ENCODE measurements around the gene FADS1.

FADS1 gene

DNA sequence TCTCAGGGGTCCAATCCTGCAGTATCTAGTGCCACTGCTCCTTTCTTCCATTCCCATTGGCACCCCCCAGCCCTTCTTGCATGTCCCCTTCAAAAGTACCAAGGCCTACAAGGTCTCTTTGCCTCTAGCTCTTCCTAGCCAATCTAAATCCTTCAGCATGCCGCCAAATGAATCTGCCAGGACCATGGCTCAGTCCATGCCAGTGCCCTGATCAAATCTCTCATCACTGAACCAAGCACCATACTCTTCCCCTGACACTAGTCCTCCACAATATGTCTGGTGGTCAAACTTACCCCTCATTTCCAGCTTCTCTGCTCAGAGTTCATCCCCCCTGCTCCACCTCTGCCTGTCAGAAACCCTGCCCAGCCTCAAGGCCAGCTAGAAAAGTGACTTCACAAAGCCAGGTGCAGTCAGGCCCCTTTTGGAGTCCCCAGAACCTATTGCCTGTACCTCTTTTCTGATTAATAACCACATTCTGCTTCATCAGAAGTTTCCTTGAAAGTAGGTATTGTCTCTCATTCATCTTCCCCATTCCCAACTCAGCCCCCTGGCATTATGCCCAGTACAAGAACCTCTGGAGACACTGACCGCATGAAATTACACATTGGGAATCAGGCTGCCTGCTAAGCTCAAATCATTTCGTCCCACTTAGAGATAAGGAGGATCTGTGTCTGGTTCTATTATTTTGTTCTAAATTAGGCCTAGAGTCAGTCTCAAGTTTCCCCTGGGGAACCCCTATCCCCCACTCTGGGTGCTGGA is 12.7 kb downstream of the FADS1 start:
- TF ChIP-seq POLR2A (IDR thresholded peaks at IDR 0.05; ENCODE audit: low read length) (peak; percentile 28), GATA1 (IDR thresholded peaks at IDR 0.05; ENCODE audit: low read depth, low read length) (no peak)
- no peak for DNase-seq

DNA sequence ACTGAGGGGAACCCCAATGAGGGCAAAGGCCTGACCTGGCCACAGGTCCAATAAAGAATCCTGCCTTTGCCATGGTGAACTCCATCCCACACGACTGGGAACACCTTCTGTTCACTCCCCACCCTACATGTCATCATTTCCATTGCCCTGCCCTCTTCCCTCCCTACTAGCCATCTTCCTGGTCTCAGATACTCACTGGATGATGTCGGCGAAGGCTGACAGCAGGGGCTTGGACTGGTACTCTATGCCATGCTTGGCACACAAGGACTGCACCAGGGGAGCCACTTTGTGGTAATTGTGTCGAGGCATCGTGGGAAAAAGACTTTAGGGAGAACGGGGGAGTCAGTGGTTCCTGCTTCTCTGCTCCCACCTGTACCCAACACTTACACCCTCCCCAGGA is 14.2 kb downstream of the FADS1 start:
- no peak for TF ChIP-seq GATA1 (IDR thresholded peaks at IDR 0.05; ENCODE audit: low read depth, low read length)
- peak; percentile 3 for TF ChIP-seq POLR2A (IDR thresholded peaks at IDR 0.05; ENCODE audit: low read length)
- DNase-seq: no peak

DNA sequence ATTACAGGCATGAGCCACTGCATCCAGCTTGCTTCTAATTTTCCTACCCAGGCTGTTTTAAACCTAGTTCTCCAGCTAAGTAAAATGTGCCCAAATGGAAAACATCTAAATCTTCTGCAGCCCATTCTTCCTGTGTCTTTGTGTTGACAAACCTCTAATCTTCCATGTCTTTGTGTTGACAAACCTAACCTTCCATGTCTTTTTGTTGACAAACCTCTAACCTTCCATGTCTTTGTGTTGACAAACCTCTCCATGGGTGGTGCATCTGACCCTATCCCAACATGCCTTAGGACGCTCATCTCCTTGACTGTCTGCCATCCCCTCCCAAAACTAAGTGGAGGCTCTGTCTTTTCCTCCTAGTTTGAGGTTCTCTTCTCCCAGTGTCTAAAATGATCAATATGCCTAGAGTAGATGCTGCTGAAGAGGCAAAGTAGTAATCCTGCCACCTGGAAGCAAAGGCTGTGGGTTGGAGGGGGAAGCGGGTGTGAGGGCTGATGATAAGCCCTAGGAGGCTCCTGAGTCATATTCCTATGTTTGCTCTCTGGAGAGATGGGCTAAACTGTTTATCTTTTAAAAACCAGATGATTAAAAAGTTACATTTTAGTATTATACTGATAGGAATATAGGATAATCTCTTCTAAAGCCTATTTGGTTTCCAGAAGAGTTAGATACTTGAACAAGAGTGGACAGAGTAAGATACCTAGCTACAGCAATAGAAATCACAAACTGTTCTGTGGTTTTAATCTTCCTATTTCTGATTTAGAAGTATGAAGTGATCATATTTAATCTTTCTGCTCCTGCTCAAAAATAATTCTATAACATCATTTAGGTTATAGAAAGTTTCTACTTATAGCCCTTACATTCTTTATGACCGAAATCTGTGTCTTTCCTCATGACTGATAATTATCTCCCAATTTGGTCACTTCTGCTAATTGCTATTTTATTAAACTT is 16.2 kb downstream of the FADS1 start:
- TF ChIP-seq POLR2A (IDR thresholded peaks at IDR 0.05; ENCODE audit: low read length) (peak; percentile 8), GATA1 (IDR thresholded peaks at IDR 0.05; ENCODE audit: low read depth, low read length) (no peak)
- peak; percentile 72 to 74 for DNase-seq

DNA sequence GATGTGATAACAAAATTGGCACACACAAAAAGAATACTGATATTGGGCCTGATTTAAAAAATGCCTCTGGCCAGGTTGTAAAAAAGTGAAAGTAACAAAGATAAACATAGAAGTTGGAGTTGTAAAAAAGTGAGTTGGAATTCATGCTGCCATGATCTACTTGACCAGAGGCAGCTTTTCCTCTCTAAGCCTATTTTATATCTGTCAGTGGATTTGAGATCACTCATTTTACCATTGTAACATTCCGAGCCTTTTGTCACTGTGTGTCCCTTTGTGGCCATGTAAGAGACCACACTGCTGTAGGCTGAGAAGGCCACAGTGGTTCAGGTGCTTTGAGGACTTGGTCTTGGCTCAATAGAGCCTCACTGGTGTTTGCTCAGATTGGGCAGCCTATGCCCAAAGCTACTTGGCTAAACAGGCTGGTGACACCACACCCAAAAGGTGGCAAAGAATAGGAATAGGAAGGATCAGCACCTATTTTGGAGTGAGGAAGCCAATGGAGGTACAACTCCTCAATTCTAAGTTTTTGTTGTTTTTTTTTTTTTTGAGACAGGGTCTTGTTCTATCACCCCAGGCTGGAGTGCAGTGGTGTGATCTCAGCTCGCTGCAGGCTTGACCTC is 17.0 kb downstream of the FADS1 start:
- TF ChIP-seq POLR2A (IDR thresholded peaks at IDR 0.05; ENCODE audit: low read length) (peak; percentile 34), GATA1 (IDR thresholded peaks at IDR 0.05; ENCODE audit: low read depth, low read length) (no peak)
- no peak for DNase-seq

DNA sequence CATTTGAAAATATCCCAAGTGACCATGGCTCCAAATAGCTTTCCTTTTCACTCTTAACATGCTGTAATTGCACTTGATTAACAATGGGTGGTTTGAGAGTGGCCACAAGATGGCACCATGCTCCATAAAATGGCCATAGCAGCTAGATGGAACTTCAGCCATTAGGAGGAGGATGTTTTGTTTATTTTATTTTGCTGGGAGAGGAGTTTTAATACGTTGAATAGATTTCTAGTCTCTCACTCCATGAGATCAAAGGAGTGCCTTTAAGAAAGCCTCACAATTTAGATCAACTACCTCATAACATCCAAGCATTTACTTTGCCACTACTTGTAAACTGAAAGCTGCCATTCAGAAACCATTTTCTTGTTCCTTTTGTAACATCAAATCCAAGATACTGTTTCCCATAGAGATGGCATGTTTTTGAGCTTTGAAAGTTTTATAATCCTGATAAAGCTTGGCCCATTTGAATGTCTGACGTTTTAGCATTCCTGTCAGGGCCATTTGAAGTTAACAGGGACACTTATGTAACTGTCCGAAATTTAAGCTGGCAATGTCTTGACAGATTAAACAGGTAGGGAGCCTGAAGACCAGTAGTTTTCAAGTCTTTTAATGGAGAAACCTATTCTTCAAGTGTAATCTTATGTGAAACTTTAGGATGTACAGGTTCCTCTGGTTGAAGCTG is 19.4 kb downstream of the FADS1 start:
- peak; percentile 86 to 93 for DNase-seq
- TF ChIP-seq GATA1 (IDR thresholded peaks at IDR 0.05; ENCODE audit: low read depth, low read length): no peak
- peak; percentile 35 for TF ChIP-seq POLR2A (IDR thresholded peaks at IDR 0.05; ENCODE audit: low read length)

DNA sequence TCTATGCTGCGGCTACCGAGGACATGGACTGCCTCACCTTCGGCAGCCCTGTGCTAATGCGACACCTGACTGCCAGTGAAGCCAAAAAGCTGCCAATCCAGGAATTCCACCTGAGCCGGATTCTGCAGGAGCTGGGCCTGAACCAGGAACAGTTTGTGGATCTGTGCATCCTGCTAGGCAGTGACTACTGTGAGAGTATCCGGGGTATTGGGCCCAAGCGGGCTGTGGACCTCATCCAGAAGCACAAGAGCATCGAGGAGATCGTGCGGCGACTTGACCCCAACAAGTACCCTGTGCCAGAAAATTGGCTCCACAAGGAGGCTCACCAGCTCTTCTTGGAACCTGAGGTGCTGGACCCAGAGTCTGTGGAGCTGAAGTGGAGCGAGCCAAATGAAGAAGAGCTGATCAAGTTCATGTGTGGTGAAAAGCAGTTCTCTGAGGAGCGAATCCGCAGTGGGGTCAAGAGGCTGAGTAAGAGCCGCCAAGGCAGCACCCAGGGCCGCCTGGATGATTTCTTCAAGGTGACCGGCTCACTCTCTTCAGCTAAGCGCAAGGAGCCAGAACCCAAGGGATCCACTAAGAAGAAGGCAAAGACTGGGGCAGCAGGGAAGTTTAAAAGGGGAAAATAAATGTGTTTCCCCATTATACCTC is 20.8 kb downstream of the FADS1 start:
- no peak for TF ChIP-seq POLR2A (IDR thresholded peaks at IDR 0.05; ENCODE audit: low read length)
- no peak for DNase-seq

DNA sequence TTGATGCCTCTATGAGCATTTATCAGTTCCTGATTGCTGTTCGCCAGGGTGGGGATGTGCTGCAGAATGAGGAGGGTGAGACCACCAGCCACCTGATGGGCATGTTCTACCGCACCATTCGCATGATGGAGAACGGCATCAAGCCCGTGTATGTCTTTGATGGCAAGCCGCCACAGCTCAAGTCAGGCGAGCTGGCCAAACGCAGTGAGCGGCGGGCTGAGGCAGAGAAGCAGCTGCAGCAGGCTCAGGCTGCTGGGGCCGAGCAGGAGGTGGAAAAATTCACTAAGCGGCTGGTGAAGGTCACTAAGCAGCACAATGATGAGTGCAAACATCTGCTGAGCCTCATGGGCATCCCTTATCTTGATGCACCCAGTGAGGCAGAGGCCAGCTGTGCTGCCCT is 21.3 kb downstream of the FADS1 start:
- DNase-seq: no peak

DNA sequence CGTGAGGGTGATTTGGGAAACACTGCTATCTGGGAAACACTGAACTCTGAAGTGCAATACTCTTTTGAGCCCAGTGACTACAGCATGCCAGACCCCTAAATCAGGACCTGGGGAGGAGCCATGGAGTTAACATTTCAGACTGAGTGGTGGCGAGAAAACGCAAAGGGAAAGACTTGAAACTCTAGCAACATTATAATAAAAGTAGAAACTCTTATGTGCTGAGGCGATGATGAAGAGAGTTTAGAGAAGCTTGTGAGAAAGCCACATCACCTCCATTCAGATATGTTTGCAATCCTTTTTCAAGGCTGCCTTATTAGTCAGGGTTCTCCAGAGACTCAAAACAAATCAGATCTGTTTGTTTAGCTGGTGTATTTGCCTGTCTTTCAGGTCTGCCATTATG is 22.2 kb downstream of the FADS1 start:
- peak in 1 of 2 experiments; percentile 16 for DNase-seq
- TF ChIP-seq GATA1 (IDR thresholded peaks at IDR 0.05; ENCODE audit: low read depth, low read length) (no peak), POLR2A (IDR thresholded peaks at IDR 0.05; ENCODE audit: low read length) (no peak)

More for the DNA sequence above, 21.3 kb downstream of the FADS1 start:
- TF ChIP-seq GATA1 (IDR thresholded peaks at IDR 0.05; ENCODE audit: low read depth, low read length) (no peak), POLR2A (IDR thresholded peaks at IDR 0.05; ENCODE audit: low read length) (no peak)

DNA sequence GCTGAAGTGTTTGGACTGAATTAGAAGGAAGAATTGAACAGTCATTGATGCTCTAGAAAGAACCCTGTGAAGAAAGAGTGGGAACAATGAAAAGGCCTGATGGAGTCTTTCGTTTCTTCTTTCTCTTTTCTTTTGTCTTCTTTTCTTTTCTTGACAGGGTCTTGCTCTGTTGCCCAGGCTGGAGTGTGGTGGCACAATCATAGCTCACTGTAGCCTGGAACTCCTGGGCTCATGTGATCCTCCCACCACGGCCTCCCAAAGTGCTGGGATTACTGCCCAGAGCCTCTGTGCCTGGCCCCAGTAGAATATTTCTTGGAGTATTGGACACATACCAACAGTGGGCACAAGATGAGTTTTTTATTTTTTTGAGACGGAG is 23.0 kb downstream of the FADS1 start:
- no peak for TF ChIP-seq POLR2A (IDR thresholded peaks at IDR 0.05; ENCODE audit: low read length)
- TF ChIP-seq GATA1 (IDR thresholded peaks at IDR 0.05; ENCODE audit: low read depth, low read length): no peak
- DNase-seq: no peak

DNA sequence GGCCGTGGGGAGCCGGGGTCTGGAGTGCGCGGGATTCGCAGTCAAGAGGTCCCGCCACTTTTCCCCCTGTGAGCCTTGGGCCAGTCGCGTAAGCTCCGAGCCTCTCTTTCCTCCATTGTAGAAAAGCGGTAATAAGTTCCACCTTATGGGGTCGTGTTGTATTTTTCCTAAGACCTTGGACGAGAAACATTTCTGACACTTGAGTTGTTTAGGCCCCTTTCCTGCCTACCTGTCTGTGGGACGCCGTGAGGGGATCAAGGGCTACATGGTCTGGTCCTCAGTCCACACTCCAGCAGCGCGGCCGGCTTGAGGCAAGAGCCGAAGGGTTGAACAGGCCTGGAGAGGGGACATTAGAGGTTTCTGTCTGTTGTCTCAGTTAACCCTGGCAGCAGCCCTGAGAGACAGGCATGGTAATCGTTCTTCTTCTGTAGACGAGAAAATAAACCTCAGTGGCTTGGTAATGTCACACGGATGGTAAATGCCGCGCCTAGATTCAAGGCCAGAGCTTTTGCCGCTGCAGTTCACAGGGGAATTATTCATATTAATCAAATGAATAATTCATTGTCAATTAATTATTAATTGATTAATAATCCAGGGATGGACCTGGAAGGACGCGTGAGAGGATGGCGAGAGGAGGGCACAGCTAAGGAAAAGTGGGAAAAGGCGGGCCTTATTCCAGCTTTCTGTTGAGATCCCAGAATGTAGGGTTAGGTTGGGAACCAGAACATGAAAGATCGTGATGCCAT is 23.5 kb downstream of the FADS1 start:
- TF ChIP-seq POLR2A (IDR thresholded peaks at IDR 0.05; ENCODE audit: low read length) (peak; percentile 10), GATA1 (IDR thresholded peaks at IDR 0.05; ENCODE audit: low read depth, low read length) (no peak)
- peak; percentile 68 to 75 for DNase-seq

DNA sequence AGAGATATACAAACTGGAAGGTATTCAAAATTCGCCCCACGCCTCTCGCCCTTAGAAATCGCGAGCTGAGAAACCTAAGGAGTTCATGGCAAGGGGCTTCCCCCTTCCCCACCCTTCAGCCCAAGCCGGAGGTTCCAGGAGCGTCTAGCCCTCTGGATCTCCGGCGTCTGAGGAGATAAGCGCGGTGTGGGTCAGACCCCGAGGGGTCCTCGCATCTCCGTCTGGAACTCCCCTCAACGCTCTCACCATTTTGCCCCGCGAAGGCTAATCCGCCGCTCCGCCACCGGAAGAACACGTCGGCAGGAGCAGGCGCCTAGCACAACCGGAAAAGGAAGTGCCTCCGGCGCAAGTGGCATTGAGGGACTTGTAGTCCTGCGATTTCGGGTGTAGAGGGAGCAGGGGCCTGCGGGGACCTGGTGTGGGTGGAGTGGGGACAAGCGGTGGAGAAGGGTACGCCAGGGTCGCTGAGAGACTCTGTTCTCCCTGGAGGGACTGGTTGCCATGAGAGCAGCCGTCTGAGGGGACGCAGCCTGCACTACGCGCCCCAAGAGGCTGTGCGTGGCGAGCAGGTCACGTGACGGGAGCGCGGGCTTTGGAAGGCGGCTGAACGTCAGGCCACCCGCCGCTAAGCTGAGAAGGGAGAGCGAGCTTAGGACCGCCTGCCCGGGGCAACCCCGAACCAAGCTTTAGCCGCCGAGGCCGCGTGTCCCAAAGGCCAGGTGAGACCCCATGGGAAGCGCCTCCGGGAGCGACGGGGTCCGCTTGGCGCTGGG is 24.3 kb downstream of the FADS1 start, which contains the start of the genes FEN1 and TMEM258:
Gene FEN1 (plus strand): TSS at position 602 of the 773 bp plus-strand sequence. CDS start 2,451 bp downstream, outside the sequence.
Gene TMEM258 (minus strand): TSS at position 290 of the 773 bp plus-strand sequence. CDS start 41 bp downstream, at position 249.
- peak; percentile 95 to 96 for DNase-seq
- TF ChIP-seq GATA1 (IDR thresholded peaks at IDR 0.05; ENCODE audit: low read depth, low read length): no peak
- peak; percentile 92 for TF ChIP-seq POLR2A (IDR thresholded peaks at IDR 0.05; ENCODE audit: low read length)

Data from erythroblast (primary cell).